Parathyroid adenoma (tissue), 2 donors: ENCODE data around the gene KPTN.

Experiments used
- H2AFZ ChIP-seq: fragments of 300-600 bp; sonication (generic); one replicate; pipeline ENCODE4 v1.7.0; 2017; ENCODE audit warnings: antibody characterized with exemption, mild to moderate bottlenecking
- H3K27ac ChIP-seq: fragments of 300-600 bp; sonication (generic); one replicate; pipeline ENCODE4 v1.7.0; 2017
- H3K27me3 ChIP-seq: fragments of 300-600 bp; sonication (generic); one replicate; pipeline ENCODE4 v1.7.0; 2017; ENCODE audit warnings: low read length; ENCODE audit not compliant: control insufficient read depth, insufficient read depth
- H3K36me3 ChIP-seq: fragments of 300-600 bp; sonication (generic); one replicate; pipeline ENCODE4 v1.7.0; 2017; ENCODE audit warnings: low read length; ENCODE audit not compliant: control insufficient read depth, insufficient read depth
- H3K4me1 ChIP-seq: fragments of 300-600 bp; sonication (generic); one replicate; pipeline ENCODE4 v1.7.0; 2017; ENCODE audit warnings: control low read depth
- H3K4me2 ChIP-seq: fragments of 300-600 bp; sonication (generic); one replicate; pipeline ENCODE4 v1.7.0; 2017; ENCODE audit warnings: low read length
- H3K4me3 ChIP-seq: fragments of 300-600 bp; sonication (generic); one replicate; pipeline ENCODE4 v1.7.0; 2017; ENCODE audit warnings: low read depth, low read length
- H3K79me2 ChIP-seq: fragments of 300-600 bp; sonication (generic); one replicate; pipeline ENCODE4 v1.7.0; 2017; ENCODE audit warnings: control low read depth
- H3K9ac ChIP-seq: fragments of 300-600 bp; sonication (generic); one replicate; pipeline ENCODE4 v1.7.0; 2017; ENCODE audit warnings: mild to moderate bottlenecking
- H3K9me3 ChIP-seq: fragments of 300-600 bp; sonication (generic); one replicate; pipeline ENCODE4 v1.7.0; 2017; ENCODE audit warnings: low read length; ENCODE audit not compliant: control insufficient read depth
- CTCF ChIP-seq: fragments of 300-600 bp; sonication (generic); IDR thresholded peaks from one replicate; pipeline ENCODE4 v1.7.0; 2017; ENCODE audit warnings: antibody characterized with exemption, mild to moderate bottlenecking
- donor health status: primary hyperparathyroidism.

Gene KPTN

DNA sequence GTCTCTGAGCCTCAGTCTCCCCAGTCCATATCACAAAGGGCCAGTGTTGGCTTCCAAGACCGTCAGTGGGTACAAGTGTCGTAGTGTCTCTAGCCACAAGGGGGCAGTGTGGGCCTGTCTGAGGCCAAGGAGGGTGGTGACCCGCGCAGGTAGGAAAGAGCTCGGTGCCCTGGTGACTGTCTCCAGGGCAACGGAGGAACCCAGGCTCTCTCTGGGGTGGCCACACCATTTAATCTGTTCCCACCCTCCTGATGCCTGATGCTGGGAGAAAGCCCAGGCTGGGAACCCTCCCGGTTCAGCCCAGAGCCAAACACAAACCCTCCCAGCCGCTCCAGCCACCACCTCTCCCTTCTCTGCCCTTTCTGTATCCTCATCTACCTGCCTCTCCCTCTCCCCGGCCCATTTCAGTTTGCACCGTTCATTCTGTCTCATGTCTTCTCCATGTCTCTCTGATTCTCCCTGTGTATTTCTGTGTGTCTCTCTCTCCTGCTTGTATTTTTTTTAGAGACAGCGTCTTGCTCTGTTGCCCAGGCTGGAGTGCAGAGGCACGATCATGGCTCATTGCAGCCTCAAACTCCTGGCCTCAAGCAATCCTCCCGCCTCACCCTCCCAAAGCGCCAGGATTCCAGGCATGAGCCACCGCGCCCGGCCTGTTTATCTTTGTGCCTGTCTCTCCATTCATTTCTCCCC lies 47.2 kb downstream of the KPTN start:
- Histone ChIP-seq H3K4me1 (no peaks in the 10 kb centered on the region), H3K4me3 (no peak overlapping the region), H3K36me3 (no peaks in the 10 kb centered on the region), H3K9ac (no peak overlapping the region), H3K4me2 (peak overlapping the region; percentile 12), H3K9me3 (no peaks in the 10 kb centered on the region), H3K79me2 (no peaks in the 10 kb centered on the region), H3K27me3 (no peaks in the 10 kb centered on the region), H2AFZ (peak overlapping the region; percentile 56), H3K27ac (no peak overlapping the region)
- TF ChIP-seq CTCF, result peak; percentile 96

- no peaks in the 10 kb centered on the region for H3K79me2 ChIP-seq
- H3K27ac ChIP-seq, result no peak overlapping the region
- H3K4me3 ChIP-seq, result no peak overlapping the region
- H2AFZ ChIP-seq, result no peak overlapping the region
- no peak overlapping the region for H3K9ac ChIP-seq
- H3K36me3 ChIP-seq, result no peaks in the 10 kb centered on the region
- H3K4me2 ChIP-seq, result no peak overlapping the region
- H3K4me1 ChIP-seq, result no peaks in the 10 kb centered on the region
- no peaks in the 10 kb centered on the region for H3K9me3 ChIP-seq
- no peak for TF ChIP-seq CTCF
- H3K27me3 ChIP-seq, result no peaks in the 10 kb centered on the region
These were observed 48.1 kb downstream of the KPTN start for GRCh38 chr19:47435883-47436417.

- H3K4me1 ChIP-seq, result no peaks in the 10 kb centered on the region
- no peaks in the 10 kb centered on the region for H3K27me3 ChIP-seq
These were observed 48.8 kb downstream of the KPTN start for GRCh38 chr19:47435196-47435595.

GRCh38 chr19:47434088-47434487 lies 49.9 kb downstream of the KPTN start:
- Histone ChIP-seq H3K4me2 (no peak overlapping the region), H3K9me3 (no peaks in the 10 kb centered on the region), H3K27me3 (no peaks in the 10 kb centered on the region), H3K4me3 (no peak overlapping the region), H3K36me3 (no peaks in the 10 kb centered on the region), H3K79me2 (no peaks in the 10 kb centered on the region), H3K27ac (no peak overlapping the region), H3K9ac (no peak overlapping the region), H2AFZ (no peak overlapping the region), H3K4me1 (no peaks in the 10 kb centered on the region)
- TF ChIP-seq CTCF, result no peak

More at GRCh38 chr19:47435196-47435595, 48.8 kb downstream of the KPTN start:
- Histone ChIP-seq H2AFZ (no peak overlapping the region), H3K79me2 (no peaks in the 10 kb centered on the region), H3K27ac (no peak overlapping the region), H3K9ac (no peak overlapping the region), H3K4me2 (no peak overlapping the region), H3K4me3 (no peak overlapping the region), H3K36me3 (no peaks in the 10 kb centered on the region), H3K9me3 (no peaks in the 10 kb centered on the region)
- TF ChIP-seq CTCF, result no peak

DNA sequence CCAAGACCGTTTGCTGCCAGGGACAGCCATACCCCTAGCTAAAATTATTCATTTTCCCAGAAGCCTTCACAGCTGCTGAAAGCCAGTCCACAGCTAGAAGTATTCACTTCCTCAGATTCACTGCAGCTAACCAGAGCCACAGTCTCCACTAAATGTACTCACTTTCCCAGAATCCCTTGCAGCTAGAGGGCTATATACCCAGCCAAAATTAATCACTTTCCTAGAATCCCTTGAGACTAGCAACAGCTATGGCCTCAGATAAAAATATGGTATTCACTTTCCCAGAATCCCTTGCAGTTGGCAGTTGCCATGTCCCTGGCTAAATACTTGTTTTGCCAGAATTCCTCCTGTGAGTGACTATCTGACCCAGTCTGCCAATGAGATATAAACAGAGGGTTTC lies 50.9 kb downstream of the KPTN start:
- Histone ChIP-seq H3K9ac (no peak overlapping the region), H3K36me3 (no peaks in the 10 kb centered on the region), H3K9me3 (no peaks in the 10 kb centered on the region), H3K4me1 (peaks cover under 1% of the 10 kb centered on the region), H3K4me3 (no peak overlapping the region), H3K27me3 (no peaks in the 10 kb centered on the region), H2AFZ (no peak overlapping the region), H3K79me2 (no peaks in the 10 kb centered on the region), H3K27ac (no peak overlapping the region), H3K4me2 (no peak overlapping the region)
- no peak for TF ChIP-seq CTCF
